Measurements from ENCODE around the gene COQ2. TPM values are rescaled to one million over a fixed set of nuclear protein-coding genes. Genes with fewer than 3 reads are reported as not detected.

The COQ2 gene
- total RNA-seq, 1 experiment from 2014 or later, result 19.8 TPM

GRCh38 chr4:83216959-83217683 is 67.5 kb downstream of the COQ2 start:
- Histone ChIP-seq H3K4me1 (ENCODE audit: insufficient read depth, low read length) (peaks cover 3% of the 10 kb centered on the region; the same call in 1 of the 2 replicates), H2AK5ac (ENCODE audit: insufficient read length, low read length) (no peak overlapping the region), H2AFZ (ENCODE audit: low read length) (no peak overlapping the region), H2BK120ac (ENCODE audit: low read depth, low read length, poor library complexity, severe bottlenecking) (no peak overlapping the region), H3K79me1 (ENCODE audit: insufficient read depth, low read depth, low read length, poor library complexity, severe bottlenecking) (no peaks in the 10 kb centered on the region), H2BK5ac (ENCODE audit: insufficient read length, low read length) (no peak overlapping the region), H3K4me2 (ENCODE audit: insufficient read depth, insufficient read length, low read length) (no peak overlapping the region), H3K4ac (ENCODE audit: low read depth, low read length) (no peak overlapping the region), H2BK20ac (ENCODE audit: low read depth, low read length, poor library complexity, severe bottlenecking) (no peak overlapping the region), H3K27me3 (ENCODE audit: insufficient read depth, low read length) (no peaks in the 10 kb centered on the region), H3T11ph (ENCODE audit: low read length) (no peak overlapping the region), H3K27ac (ENCODE audit: insufficient read length, low read depth, low read length) (no peak overlapping the region), H3K79me2 (ENCODE audit: insufficient read depth, low read length) (no peaks in the 10 kb centered on the region), H3K23me2 (ENCODE audit: insufficient read length, low read depth, low read length, poor library complexity, severe bottlenecking) (no peaks in the 10 kb centered on the region), H3K18ac (ENCODE audit: insufficient read length, low read depth, low read length) (no peak overlapping the region), H3K23ac (ENCODE audit: insufficient read length, low read depth, low read length) (no peak overlapping the region), H4K91ac (ENCODE audit: insufficient read length, low read depth, low read length) (no peak overlapping the region), H3K9me3 (ENCODE audit: control insufficient read depth, low read depth, low read length) (no peaks in the 10 kb centered on the region), H4K8ac (replicated peaks; ENCODE audit: insufficient read length, low read depth, low read length) (no peak overlapping the region), H4K20me1 (ENCODE audit: control insufficient read depth, insufficient read depth, insufficient read length) (no peaks in the 10 kb centered on the region), H3K9ac (ENCODE audit: extremely low read depth, insufficient read length, low read length) (no peak overlapping the region), H4K5ac (ENCODE audit: insufficient read length, low read depth, low read length) (no peak overlapping the region), H2BK12ac (ENCODE audit: insufficient read length, low read depth, low read length) (no peak overlapping the region), H2BK15ac (ENCODE audit: low read depth, low read length) (no peak overlapping the region), H3K14ac (ENCODE audit: insufficient read depth, low read length) (no peak overlapping the region; the same call in 1 of the 2 replicates), H3K56ac (ENCODE audit: insufficient read length, low read depth, low read length) (no peak overlapping the region)
- no CpG with 5 or more reads among the region's 10 CpGs for WGBS (ENCODE audit: extremely low coverage, insufficient read length, low lambda C conversion rate)
- peaks cover 11 to 15% of the 10 kb centered on the region in 2 experiments for H3K4me1 Mint-ChIP-seq
- no peak for DNase-seq
- H3K27me3 Mint-ChIP-seq (ENCODE audit: low read depth), result peaks cover 4% of the 10 kb centered on the region
- TF ChIP-seq, protein P1, sequence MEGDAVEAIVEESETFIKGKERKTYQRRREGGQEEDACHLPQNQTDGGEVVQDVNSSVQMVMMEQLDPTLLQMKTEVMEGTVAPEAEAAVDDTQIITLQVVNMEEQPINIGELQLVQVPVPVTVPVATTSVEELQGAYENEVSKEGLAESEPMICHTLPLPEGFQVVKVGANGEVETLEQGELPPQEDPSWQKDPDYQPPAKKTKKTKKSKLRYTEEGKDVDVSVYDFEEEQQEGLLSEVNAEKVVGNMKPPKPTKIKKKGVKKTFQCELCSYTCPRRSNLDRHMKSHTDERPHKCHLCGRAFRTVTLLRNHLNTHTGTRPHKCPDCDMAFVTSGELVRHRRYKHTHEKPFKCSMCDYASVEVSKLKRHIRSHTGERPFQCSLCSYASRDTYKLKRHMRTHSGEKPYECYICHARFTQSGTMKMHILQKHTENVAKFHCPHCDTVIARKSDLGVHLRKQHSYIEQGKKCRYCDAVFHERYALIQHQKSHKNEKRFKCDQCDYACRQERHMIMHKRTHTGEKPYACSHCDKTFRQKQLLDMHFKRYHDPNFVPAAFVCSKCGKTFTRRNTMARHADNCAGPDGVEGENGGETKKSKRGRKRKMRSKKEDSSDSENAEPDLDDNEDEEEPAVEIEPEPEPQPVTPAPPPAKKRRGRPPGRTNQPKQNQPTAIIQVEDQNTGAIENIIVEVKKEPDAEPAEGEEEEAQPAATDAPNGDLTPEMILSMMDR (conservative IDR thresholded peaks at IDR 0.05), result no peak
- H3K27ac Mint-ChIP-seq, result no peak overlapping the region; a peak in 1 of 7 replicates
- no peaks in the 10 kb centered on the region for H3K36me3 Mint-ChIP-seq (ENCODE audit: insufficient read depth in 1 of 3, low read depth in 3 of 3)
- H3K4me3 Mint-ChIP-seq, result no peak overlapping the region
- H3K9me3 Mint-ChIP-seq, result peaks cover 4 to 5% of the 10 kb centered on the region in 2 experiments; a peak in 1 of 5 replicates

Data from H9 (cell line).